GM12874 (cell line): ENCODE measurements around the gene CTNNA3.

Experiments used
- TF ChIP-seq, protein P1 (sequence below): IDR thresholded peaks from 2 replicates; pipeline ENCODE4 v1.5.1; 2011; ENCODE audit warnings: low read depth, mild to moderate bottlenecking, control low read depth, low read length, moderate library complexity; ENCODE audit not compliant: insufficient read depth

The CTNNA3 gene

DNA sequence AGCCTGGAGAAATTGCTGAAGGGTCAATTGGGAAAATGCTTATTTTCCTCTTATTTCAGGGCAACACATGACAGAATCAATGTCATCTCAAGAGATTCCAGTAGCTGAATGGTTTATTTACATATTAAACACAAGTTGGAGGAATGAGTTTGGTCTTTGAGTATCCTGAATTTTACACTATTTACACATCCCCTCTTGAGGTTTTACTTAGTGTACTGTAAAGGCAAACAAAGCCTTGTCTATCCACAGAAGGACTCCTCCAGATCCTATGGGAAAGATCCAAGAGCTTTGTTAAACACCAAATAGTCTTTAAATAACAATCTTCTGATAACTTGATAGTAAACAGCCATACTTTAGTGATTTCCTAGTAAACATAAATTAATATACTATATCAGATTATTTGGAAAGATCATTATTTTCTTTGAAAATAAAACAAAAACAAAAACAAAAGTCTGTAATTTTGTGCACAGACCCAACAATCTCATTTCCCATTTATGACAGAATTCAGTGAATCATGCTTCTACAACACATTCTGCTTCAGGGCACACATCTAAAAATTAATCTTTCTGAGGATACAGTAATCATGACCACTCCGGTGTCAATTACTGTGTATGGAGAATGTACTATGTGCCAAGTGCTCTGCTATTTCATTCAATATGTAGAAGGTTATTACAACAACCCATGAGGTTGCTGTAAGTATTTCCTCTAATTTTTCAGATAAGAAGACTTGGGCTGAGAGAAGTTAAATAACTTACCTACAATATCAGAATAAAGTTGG is 1345.2 kb downstream of the CTNNA3 start:
- TF ChIP-seq, protein P1, sequence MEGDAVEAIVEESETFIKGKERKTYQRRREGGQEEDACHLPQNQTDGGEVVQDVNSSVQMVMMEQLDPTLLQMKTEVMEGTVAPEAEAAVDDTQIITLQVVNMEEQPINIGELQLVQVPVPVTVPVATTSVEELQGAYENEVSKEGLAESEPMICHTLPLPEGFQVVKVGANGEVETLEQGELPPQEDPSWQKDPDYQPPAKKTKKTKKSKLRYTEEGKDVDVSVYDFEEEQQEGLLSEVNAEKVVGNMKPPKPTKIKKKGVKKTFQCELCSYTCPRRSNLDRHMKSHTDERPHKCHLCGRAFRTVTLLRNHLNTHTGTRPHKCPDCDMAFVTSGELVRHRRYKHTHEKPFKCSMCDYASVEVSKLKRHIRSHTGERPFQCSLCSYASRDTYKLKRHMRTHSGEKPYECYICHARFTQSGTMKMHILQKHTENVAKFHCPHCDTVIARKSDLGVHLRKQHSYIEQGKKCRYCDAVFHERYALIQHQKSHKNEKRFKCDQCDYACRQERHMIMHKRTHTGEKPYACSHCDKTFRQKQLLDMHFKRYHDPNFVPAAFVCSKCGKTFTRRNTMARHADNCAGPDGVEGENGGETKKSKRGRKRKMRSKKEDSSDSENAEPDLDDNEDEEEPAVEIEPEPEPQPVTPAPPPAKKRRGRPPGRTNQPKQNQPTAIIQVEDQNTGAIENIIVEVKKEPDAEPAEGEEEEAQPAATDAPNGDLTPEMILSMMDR, result no peak

- TF ChIP-seq, protein P1, result no peak
Measured at GRCh38 chr10:66349726-66350125, 1346.3 kb downstream of the CTNNA3 start.

GRCh38 chr10:66349076-66349475 is 1346.9 kb downstream of the CTNNA3 start:
- TF ChIP-seq, protein P1, result no peak

- TF ChIP-seq, protein P1, result no peak
Measured at GRCh38 chr10:66337211-66337610, 1358.8 kb downstream of the CTNNA3 start.

DNA sequence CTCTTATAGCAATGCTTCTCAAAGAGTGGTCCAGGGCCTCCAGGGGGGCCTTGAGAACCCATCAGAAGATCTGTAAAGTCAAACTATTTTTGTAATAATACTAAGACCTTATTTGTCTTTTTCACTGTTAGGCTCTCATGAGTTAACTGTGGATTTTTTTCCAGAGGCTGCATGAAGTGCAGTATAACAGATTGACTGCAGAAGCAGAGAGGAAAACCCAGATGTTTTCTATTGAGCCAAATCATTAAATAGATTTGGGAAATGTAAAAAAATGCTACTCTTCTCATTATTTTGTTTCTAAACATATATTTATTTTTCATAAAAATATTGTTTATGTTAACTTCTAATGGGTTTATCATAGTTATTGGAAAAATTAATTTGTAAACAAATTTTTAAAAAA is 1359.2 kb downstream of the CTNNA3 start:
- TF ChIP-seq, protein P1, result no peak

DNA sequence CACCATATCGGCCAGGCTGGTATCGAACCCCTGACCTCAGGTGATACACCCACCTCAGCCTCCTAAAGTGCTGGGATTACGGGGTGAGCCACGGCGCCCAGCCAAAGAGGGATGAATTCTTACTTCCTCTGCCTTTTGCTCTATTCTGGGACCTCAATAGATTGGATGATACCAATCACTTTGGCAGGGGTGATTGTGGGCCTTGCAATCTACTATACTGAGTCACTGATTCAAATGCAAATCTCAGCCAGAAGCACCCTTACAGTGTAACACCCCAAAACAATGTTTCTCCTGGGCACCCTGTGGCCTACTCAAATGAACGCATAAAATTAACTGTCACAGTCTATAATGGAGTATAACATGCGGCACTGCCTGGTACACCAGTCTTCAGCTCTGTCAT is 1366.8 kb downstream of the CTNNA3 start:
- TF ChIP-seq, protein P1, result no peak

- TF ChIP-seq, protein P1, result no peak
Measured at GRCh38 chr10:66326876-66327275, 1369.1 kb downstream of the CTNNA3 start.
